Measurements from ENCODE around the gene MTARC1. TPM values are rescaled to one million over a fixed set of nuclear protein-coding genes. Genes with fewer than 3 reads are reported as not detected.

The MTARC1 gene
- total and polyA plus RNA-seq, 2 of the 4 experiments (the other 2 are of a cell fraction) = 0.18 to 0.55 TPM

GRCh38 chr1:220741349-220741748 is 45.4 kb upstream of the MTARC1 start:
- in situ Hi-C loops (cut with MboI; ENCODE audit: low sequenced_read_pairs) = no loop called here
- Histone ChIP-seq H2BK20ac (ENCODE audit: low read depth, low read length) (no peak overlapping the region), H2BK120ac (ENCODE audit: low read depth, low read length) (no peak overlapping the region), H3K56ac (ENCODE audit: extremely low read depth, insufficient read depth, low read length) (no peak overlapping the region), H2BK5ac (ENCODE audit: low read depth, low read length, poor library complexity, severe bottlenecking) (no peak overlapping the region), H4K5ac (ENCODE audit: low read depth, low read length) (no peak overlapping the region), H3K9me3 (ENCODE audit: control insufficient read depth, insufficient read depth, low read length) (no peaks in the 10 kb centered on the region), H3K27ac (ENCODE audit: insufficient read depth, low read length) (no peak overlapping the region), H3K23ac (ENCODE audit: low read depth, low read length) (no peak overlapping the region), H4K8ac (ENCODE audit: low read depth in 2 of 2, low read length in 2 of 2) (no peak overlapping the region), H3K27me3 (ENCODE audit: control insufficient read depth, insufficient read depth, low read length) (peaks cover 2% of the 10 kb centered on the region; the same call in 1 of the 2 replicates), H2AFZ (replicated peaks; ENCODE audit: low read length, poor library complexity) (no peak overlapping the region), H3K36me3 (ENCODE audit: control insufficient read depth, insufficient read depth, low read length) (no peaks in the 10 kb centered on the region), H3K4me1 (ENCODE audit: control insufficient read depth, insufficient read depth, low read length) (no peaks in the 10 kb centered on the region), H3K79me1 (ENCODE audit: low read depth in 1 of 2, low read length in 2 of 2) (no peaks in the 10 kb centered on the region), H3K4me3 (ENCODE audit: insufficient read depth, low read depth, low read length) (no peak overlapping the region), H2AK9ac (replicated peaks; ENCODE audit: low read depth, low read length, poor library complexity) (no peak overlapping the region), H2AK5ac (ENCODE audit: low read depth, low read length) (no peak overlapping the region), H4K91ac (ENCODE audit: insufficient read depth, low read depth, low read length) (no peak overlapping the region), H2BK15ac (ENCODE audit: low read depth, low read length) (no peak overlapping the region), H3K14ac (replicated peaks; ENCODE audit: low read depth, low read length) (no peak overlapping the region), H3K4me2 (ENCODE audit: low read depth, low read length) (no peak overlapping the region), H3K18ac (ENCODE audit: low read depth, low read length) (no peak overlapping the region), H3K9ac (ENCODE audit: low read depth, low read length) (no peak overlapping the region), H3K9me1 (ENCODE audit: insufficient read depth, low read length) (no peaks in the 10 kb centered on the region), H3K4ac (ENCODE audit: low read depth, low read length) (no peak overlapping the region), H4K20me1 (ENCODE audit: insufficient read depth, low read length) (no peaks in the 10 kb centered on the region)
- no peak for TF ChIP-seq CEBPB (IDR thresholded peaks at IDR 0.05; ENCODE audit: low read depth, low read length)
- TF ChIP-seq MAFK (IDR thresholded peaks at IDR 0.05; ENCODE audit: low read depth, low read length) = no peak
- no peak for TF ChIP-seq NFE2L2 (IDR thresholded peaks at IDR 0.05; ENCODE audit: low read depth, low read length)
- no peak for TF ChIP-seq RFX5 (IDR thresholded peaks at IDR 0.05; ENCODE audit: low read depth, low read length)
- TF ChIP-seq RCOR1 (IDR thresholded peaks at IDR 0.05; ENCODE audit: insufficient replicate concordance, low read length) = no peak
- TF ChIP-seq MXI1 (IDR thresholded peaks at IDR 0.05; ENCODE audit: borderline replicate concordance, low read depth, low read length) = no peak
- no peak for TF ChIP-seq USF2 (IDR thresholded peaks at IDR 0.05; ENCODE audit: low read depth, low read length)
- no peak for TF ChIP-seq SMC3 (IDR thresholded peaks at IDR 0.05; ENCODE audit: low read depth, low read length)
- no peak for TF ChIP-seq CTCF (conservative IDR thresholded peaks at IDR 0.05; ENCODE audit: low read depth, low read length)
- TF ChIP-seq CHD1 (IDR thresholded peaks at IDR 0.05; ENCODE audit: low read depth, low read length) = no peak
- TF ChIP-seq BHLHE40 (IDR thresholded peaks at IDR 0.05; ENCODE audit: low read depth, low read length) = no peak
- intact Hi-C loops (cut with micrococcal nuclease) = no loop called here
- no TSS peak for BruUV-seq (replicated peaks)
- no peak for DNase-seq
- no peak for ATAC-seq (ENCODE audit: low read depth)
- ChIA-PET POLR2A (ENCODE audit: unreplicated experiment) (no interaction called here), CTCF (no interaction called here)
- dilution Hi-C loops (cut with HindIII; ENCODE audit: low sequenced_read_pairs, unreplicated experiment) = no loop called here
- no CpG with 5 or more reads among the region's 2 CpGs for WGBS, 2 experiments (ENCODE audit: extremely low coverage in 2 of 2, insufficient read length in 1 of 2)

Data from IMR-90 (cell line).